ENCODE data around the gene OR8U1. TPM values are rescaled to one million over a fixed set of nuclear protein-coding genes. Genes with fewer than 3 reads are reported as not detected.
"Not testable (repeated sequence)": the region's sequence is repeated elsewhere in the genome, so short reads cannot be mapped to it uniquely, and the experiment has no call there.

OR8U1 gene
- total RNA-seq: not detected
- long read RNA-seq: 0 reads

DNA sequence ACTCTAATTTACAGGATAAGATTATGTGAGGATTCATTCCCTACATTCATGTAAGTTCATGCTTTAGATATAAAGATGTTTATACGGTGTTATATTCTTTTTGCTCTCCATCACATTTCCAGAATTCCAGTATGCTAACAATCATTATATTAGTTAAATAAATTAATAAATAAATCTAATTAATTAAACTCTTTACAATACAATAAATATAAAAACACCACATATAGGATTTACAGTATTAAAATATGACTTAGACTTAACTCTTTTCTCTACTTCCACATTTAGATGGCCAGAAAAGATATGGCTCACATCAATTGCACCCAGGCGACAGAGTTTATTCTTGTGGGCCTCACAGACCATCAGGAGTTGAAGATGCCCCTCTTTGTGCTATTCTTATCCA is at the start of gene OR8U1:
OR8U1 (plus strand) TSS at position 301 of the 400 bp plus-strand sequence; CDS start at position 301, 0 bp downstream.
- intact Hi-C loops (cut with DNase I): no loop called here
- no peak for ATAC-seq
- no peak for DNase-seq

DNA sequence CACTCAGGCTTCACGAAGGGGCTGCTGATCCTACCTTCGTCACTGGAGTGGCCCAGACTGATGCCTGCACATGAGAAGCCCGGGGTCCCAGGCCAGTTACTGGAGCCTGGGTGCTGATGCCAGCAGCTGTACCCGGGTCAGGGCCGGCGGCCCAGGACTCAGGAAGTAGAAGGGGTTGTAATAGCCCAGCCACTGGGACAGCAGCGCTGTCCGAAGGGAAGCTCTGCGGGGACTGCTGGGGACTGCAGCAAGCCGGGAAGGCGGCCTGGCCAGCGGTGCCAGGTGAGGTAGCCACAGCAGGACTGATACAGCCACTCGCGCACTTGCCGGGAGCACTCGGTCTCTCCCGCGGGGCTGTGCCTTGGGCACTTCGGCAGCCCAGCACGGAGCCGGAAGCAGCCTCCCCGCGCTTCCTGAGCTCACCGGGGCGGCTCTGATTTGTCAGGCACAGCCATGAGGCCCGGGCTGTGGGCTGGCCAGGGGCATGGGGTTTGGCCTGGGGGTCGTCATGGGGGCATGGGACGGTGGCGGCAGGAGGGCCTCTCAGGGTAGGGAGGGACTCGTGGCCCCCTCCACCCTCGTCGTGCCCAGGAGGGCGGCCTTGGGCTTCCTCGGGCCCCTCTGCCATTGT is 43.4 kb upstream of the OR8U1 start:
- no peak for DNase-seq
- intact Hi-C loops (cut with DNase I): no loop called here
- no peak for ATAC-seq

DNA sequence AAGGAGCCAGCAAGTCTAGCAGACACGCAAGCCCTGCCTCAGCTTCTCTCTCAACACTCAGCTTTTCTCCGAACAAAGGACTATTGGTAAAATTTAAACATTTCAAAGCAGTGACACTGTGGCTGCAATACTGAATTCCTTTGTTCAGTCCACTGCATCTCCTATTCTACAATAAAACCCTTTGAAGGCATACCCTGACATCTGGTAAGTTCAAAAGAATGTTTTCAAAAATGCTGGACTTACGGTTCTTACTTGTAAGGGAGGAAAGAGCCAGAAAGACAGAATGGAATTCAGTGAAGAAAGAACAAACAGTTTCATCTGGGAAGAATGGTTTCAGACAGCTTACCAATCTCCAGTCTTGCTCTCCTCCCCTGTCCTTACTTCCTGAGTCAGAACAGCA is 42.3 kb upstream of the OR8U1 start:
- DNase-seq (no peak), ATAC-seq (no peak)
- intact Hi-C loops (cut with DNase I): no loop called here

DNA sequence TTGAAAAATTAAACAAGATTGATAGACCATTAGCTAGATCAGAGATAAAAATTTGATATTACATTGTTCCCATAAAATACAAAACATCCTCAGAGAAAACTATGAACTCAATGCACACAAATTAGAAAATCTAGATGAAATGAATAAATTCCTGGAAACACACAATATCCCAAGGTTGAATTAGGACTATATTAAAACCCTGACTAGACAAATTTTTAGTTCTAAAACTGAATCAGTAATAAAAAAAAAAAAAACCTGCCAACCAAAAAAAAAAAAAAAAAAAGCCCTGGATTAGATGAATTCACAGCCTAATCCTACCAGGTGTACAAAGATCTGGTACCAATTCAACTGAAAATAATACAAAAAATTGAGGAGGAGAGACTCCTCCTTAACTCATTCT is 35.1 kb upstream of the OR8U1 start:
- DNase-seq (no peak), ATAC-seq (no peak)
- intact Hi-C loops (cut with DNase I): no loop called here

DNA sequence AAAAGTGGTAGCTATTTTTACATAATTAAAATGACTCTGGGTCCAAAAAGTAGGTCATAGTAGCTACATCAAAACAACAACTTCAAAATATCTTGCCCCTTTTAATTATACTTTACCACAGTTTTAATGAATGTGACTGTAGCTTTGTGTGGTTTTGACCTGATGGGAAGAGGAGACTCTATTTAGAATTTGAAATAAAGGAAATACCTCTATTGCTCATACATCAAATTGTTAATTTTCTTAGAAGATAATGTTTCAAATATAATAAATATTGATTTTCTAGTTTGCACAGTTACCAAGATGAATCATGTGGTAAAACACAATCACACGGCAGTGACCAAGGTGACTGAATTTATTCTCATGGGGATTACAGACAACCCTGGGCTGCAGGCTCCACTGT is 29.7 kb upstream of the OR8U1 start, which contains the start of gene OR8K1:
OR8K1 (plus strand) TSS at position 301 of the 400 bp plus-strand sequence; CDS start at position 301, 0 bp downstream.
- ATAC-seq (no peak), DNase-seq (no peak)
- intact Hi-C loops (cut with DNase I): no loop called here

DNA sequence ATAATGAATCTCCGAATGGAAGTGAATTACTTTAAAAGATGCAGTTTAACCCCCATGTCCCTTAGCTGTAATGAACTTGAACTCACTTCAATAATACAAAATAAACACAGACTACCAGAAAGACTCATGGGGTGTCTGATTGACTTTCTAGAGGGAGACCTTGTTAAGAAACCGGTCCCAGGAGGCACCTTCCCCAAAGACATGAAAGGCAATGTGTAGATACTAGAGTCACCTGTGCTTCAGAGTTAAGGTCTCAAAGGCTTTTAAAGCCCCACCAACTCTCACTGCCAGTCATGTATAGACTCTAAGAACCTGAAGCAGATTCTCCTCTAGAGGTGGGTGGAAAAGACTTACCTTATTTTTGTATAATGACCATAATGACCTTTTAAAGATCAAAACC is 21.4 kb upstream of the OR8U1 start, which contains the start of gene OR8J1:
OR8J1 (plus strand) TSS at position 301 of the 400 bp plus-strand sequence. CDS start 5,956 bp downstream, outside the sequence.
- intact Hi-C loops (cut with DNase I): no loop called here
- DNase-seq: no peak
- ATAC-seq: no peak

DNA sequence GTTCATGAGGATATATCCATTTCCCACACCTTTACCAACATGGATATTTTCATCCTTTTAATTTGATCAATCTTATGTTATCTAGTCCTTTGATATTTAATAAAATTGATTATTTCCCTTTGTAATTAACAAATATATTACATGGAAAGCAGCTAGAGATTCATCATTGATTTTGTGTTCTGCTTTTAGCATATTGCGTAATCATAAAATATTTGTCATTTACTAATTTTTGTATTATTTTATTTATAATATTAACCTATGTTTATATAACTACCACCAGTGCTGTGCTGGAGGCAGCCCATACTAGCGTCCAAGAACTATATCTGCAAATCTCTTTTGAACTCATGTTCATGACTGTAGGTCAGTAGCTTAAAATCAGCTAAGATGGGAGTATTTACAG is 4.7 kb downstream of the OR8U1 start:
- intact Hi-C loops (cut with DNase I): no loop called here
- ATAC-seq (no peak), DNase-seq (no peak)

DNA sequence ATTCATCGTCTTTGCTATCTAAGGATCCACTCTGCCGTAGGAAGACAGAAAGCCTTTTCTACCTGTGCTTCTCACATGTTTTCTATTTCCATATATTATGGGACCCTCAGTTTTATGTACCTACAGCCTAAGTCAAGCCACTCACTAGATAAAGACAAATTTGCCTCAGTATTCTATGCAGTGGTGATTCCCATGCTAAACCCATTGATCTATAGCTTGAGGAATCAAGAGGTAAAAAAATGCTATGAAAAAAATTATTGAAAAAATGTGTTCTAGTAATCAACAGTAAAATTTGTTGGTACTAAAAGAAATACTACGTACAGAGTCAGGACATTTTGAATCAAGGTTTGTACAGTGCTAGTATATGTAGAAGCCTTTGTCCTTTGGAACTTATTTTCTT is 19.0 kb downstream of the OR8U1 start:
- DNase-seq (no peak), ATAC-seq (no peak)
- intact Hi-C loops (cut with DNase I): no loop called here

DNA sequence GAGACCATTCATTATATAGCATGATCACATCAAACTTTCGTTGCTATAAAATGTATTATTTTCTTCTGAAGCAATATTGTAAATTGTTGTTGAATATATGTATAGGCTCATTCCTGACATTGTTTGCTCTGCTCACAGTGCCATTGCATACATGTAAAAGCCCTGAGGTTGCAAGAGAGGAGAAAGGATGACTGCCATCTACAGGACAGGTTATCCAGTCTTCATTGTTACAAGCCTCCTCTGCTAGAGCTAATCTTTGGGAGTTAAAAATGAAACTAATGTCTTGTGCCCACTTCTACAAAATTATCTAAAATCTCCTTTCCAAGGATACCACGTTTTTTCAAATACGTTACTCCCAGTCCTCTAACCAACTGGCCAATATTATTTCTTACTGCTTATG is 20.6 kb downstream of the OR8U1 start:
- DNase-seq (no peak), ATAC-seq (no peak)
- intact Hi-C loops (cut with DNase I): no loop called here

DNA sequence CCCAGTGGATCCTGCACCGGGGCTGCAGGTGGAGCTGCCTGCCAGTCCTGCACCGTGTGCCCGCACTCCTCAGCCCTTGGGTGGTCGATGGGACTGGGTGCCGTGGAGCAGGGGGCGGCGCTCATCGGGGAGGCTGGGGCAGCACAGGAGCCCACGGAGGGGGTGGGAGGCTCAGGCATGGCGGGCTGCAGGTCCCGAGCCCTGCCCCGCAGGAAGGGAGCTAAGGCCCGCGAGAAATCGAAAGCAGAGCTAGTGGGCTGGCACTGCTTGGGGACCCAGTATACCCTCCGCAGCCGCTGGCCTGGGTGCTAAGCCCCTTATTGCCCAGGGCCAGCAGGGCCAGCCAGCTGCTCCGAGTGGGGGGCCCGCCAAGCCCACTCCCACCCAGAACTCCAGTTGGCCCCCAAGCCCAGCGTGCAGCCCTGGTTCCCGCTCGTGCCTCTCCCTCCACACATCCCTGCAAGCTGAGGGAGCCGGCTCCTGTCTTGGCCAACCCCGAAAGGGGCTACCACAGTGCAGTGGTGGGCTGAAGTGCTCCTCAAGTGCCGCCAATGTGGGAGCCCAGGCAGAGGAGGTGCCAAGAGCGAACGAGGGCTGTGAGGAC is 26.5 kb downstream of the OR8U1 start:
- ATAC-seq; intact Hi-C loops (cut with DNase I); DNase-seq: not testable (repeated sequence)

DNA sequence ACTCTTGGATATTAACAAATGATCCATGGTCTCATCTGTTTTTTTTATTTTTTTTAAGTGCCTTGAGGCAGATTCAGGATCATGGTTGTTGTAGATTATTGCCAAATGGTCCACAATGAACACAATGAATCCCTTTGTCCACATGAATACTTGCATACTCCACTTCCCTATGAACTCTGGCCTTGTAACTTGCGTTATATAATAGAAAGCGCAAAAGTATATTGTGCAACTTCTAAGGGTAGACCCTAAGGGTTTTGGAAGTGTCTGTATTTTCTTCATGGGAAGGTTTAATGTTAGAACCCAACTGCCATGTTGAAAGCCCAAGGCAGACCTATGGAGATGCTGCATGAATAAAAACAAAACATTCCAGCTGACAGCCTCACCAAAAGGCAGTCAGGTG is 29.0 kb downstream of the OR8U1 start:
- ATAC-seq (no peak), DNase-seq (no peak)
- intact Hi-C loops (cut with DNase I): no loop called here

DNA sequence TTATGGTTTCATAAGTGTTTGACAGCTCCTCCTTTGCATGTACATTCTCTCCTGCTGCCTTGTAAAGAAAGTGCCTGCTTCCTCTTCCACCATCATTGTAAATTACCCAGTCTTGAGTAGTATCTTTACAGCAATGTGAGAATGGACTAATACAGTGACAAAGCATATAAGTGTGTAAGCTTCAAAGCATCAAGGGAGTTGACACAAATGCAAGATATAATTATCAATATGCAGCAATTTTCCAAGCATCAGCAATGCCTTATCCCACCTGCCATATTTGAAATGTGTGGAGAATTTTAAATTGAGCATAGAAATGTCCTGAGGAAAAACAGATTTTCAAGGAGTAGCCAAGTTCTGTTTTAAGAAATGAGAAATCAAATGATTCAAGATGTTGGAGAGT is 35.4 kb downstream of the OR8U1 start:
- no peak for DNase-seq
- ATAC-seq: no peak
- intact Hi-C loops (cut with DNase I): no loop called here

DNA sequence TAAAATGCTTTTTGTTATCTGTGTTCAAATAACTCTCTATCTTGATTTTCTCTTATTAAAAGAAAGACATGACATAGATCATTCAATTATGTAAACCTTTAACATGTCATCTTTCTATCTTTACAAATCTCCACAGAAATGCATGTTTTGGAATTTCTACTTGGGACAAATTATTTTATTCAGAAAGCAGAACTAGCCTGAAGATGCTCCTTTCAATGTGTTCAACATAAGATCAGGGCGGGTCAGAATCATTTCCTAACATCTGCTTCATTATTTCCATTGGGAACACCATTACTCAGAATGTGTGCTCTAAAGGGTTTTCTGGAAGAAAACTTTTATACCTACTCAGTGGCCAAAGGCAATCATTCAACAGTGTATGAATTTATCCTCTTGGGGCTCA is 37.0 kb downstream of the OR8U1 start, which contains the start of gene OR5AL1:
OR5AL1 (plus strand) TSS at position 301 of the 400 bp plus-strand sequence.
- DNase-seq: no peak
- ATAC-seq: no peak
- intact Hi-C loops (cut with DNase I): no loop called here

Other genes starting within 250 kb of the OR8U1 start
- gene OR8J3, start 235.4 kb upstream of the OR8U1 start, total RNA-seq: not detected
- gene OR8K5, start 215.3 kb upstream of the OR8U1 start, total RNA-seq: not detected
- not detected for gene OR5J2, start 199.0 kb upstream of the OR8U1 start, total RNA-seq
- gene OR5T2, start 141.4 kb upstream of the OR8U1 start, total RNA-seq: not detected
- not detected for gene OR5T3, start 123.4 kb upstream of the OR8U1 start, total RNA-seq
- gene OR5T1, start 101.5 kb upstream of the OR8U1 start, total RNA-seq: not detected
- not detected for gene OR8H1, start 83.4 kb upstream of the OR8U1 start, total RNA-seq
- not detected for gene OR8K3, start 60.5 kb upstream of the OR8U1 start, total RNA-seq
- not detected for gene OR8K1, start 29.6 kb upstream of the OR8U1 start, total RNA-seq
- not detected for gene OR8J1, start 21.3 kb upstream of the OR8U1 start, total RNA-seq
- gene OR5AL1, start 37.1 kb downstream of the OR8U1 start, total RNA-seq: not detected
- gene OR5M3, start 97.7 kb downstream of the OR8U1 start, total RNA-seq: not detected
- not detected for gene OR5M8, start 115.7 kb downstream of the OR8U1 start, total RNA-seq
- gene OR5M11, start 167.6 kb downstream of the OR8U1 start, total RNA-seq: not detected
- not detected for gene OR5M10, start 202.1 kb downstream of the OR8U1 start, total RNA-seq
- gene OR5M1, start 239.2 kb downstream of the OR8U1 start, total RNA-seq: not detected